GM03348 (cell line): ENCODE data around the gene CDH11.

Experiments
- DNase-seq: peaks from one replicate; pipeline ENCODE4 v3.0.0; 2012; ENCODE audit warnings: low spot score

Gene CDH11

GRCh38 chr16:65121870-65122723, at the start of gene CDH11:
Gene CDH11 (minus strand): TSS chr16:65122063. CDS start chr16:65004869, 117,194 bp downstream.
- DNase-seq: peak; percentile 90

GRCh38 chr16:65154321-65154720, 32.5 kb upstream of the CDH11 start:
- no peak for DNase-seq

- no peak for DNase-seq
These were observed 31.7 kb upstream of the CDH11 start for GRCh38 chr16:65153365-65154105.

- no peak for DNase-seq
These were observed 26.9 kb upstream of the CDH11 start for GRCh38 chr16:65148804-65149203.

GRCh38 chr16:65142276-65142675, 20.4 kb upstream of the CDH11 start:
- no peak for DNase-seq

GRCh38 chr16:65136681-65137080, 14.8 kb upstream of the CDH11 start:
- DNase-seq: no peak

- DNase-seq: no peak
These were observed 5.2 kb upstream of the CDH11 start for GRCh38 chr16:65126845-65127624.

GRCh38 chr16:65125871-65126270, 4.0 kb upstream of the CDH11 start:
- no peak for DNase-seq

- no peak for DNase-seq
These were observed 3.5 kb upstream of the CDH11 start for GRCh38 chr16:65125322-65125721.

- DNase-seq: no peak
These were observed 2.7 kb upstream of the CDH11 start for GRCh38 chr16:65124596-65124995.

GRCh38 chr16:65124212-65124548, 2.3 kb upstream of the CDH11 start:
- no peak for DNase-seq

- DNase-seq: peak; percentile 50
These were observed 1.7 kb upstream of the CDH11 start for GRCh38 chr16:65123396-65124211.

GRCh38 chr16:65122724-65123395, 997 bp upstream of the CDH11 start:
- DNase-seq: peak; percentile 67

- peak; percentile 23 for DNase-seq
These were observed 787 bp downstream of the CDH11 start for GRCh38 chr16:65120831-65121721.

- no peak for DNase-seq
These were observed 1.4 kb downstream of the CDH11 start for GRCh38 chr16:65120461-65120830.

GRCh38 chr16:65119901-65120401, 1.9 kb downstream of the CDH11 start:
- DNase-seq: peak; percentile 46

- no peak for DNase-seq
These were observed 2.4 kb downstream of the CDH11 start for GRCh38 chr16:65119435-65119834.

GRCh38 chr16:65118871-65119270, 3.0 kb downstream of the CDH11 start:
- no peak for DNase-seq

- DNase-seq: peak; percentile 68
These were observed 3.9 kb downstream of the CDH11 start for GRCh38 chr16:65117811-65118448.
